GM19193 (cell line): ENCODE results near the gene NTM.

Source experiments
- POLR2A ChIP-seq: IDR thresholded peaks from 4 replicates; pipeline ENCODE4 v1.6.1; 2011; ENCODE audit not compliant: insufficient read depth, insufficient read length; ENCODE audit errors: extremely low read depth

NTM gene

GRCh38 chr11:131640320-131640719, 269.9 kb downstream of the NTM start:
- TF ChIP-seq POLR2A, result no peak

GRCh38 chr11:131642756-131643531, 272.5 kb downstream of the NTM start:
- TF ChIP-seq POLR2A, result no peak

GRCh38 chr11:131644204-131644795, 273.9 kb downstream of the NTM start:
- no peak for TF ChIP-seq POLR2A

- no peak for TF ChIP-seq POLR2A
Measured at GRCh38 chr11:131645237-131645636, 274.8 kb downstream of the NTM start.

GRCh38 chr11:131649856-131650255, 279.4 kb downstream of the NTM start:
- TF ChIP-seq POLR2A, result no peak

GRCh38 chr11:131652231-131652630, 281.8 kb downstream of the NTM start:
- TF ChIP-seq POLR2A, result no peak

- no peak for TF ChIP-seq POLR2A
Measured at GRCh38 chr11:131653260-131653659, 282.8 kb downstream of the NTM start.

GRCh38 chr11:131654849-131655248, 284.4 kb downstream of the NTM start:
- TF ChIP-seq POLR2A, result no peak

- no peak for TF ChIP-seq POLR2A
Measured at GRCh38 chr11:131656179-131656838, 285.9 kb downstream of the NTM start.

GRCh38 chr11:131656839-131657211, 286.4 kb downstream of the NTM start:
- no peak for TF ChIP-seq POLR2A

GRCh38 chr11:131658414-131658813, 288.0 kb downstream of the NTM start:
- TF ChIP-seq POLR2A, result no peak

GRCh38 chr11:131658952-131659351, 288.5 kb downstream of the NTM start:
- no peak for TF ChIP-seq POLR2A

- no peak for TF ChIP-seq POLR2A
Measured at GRCh38 chr11:131659931-131660330, 289.5 kb downstream of the NTM start.

- TF ChIP-seq POLR2A, result no peak
Measured at GRCh38 chr11:131661132-131661531, 290.7 kb downstream of the NTM start.

GRCh38 chr11:131662317-131662972, 292.0 kb downstream of the NTM start:
- TF ChIP-seq POLR2A, result no peak
